GM21515 (cell line): Measurements from ENCODE around the gene IDH3B.
"Not testable (repeated sequence)": the region's sequence is repeated elsewhere in the genome, so short reads cannot be mapped to it uniquely, and the experiment has no call there.

ENCODE experiments used
- ATAC-seq: cut with Tn5 transposase; IDR thresholded peaks from one replicate; pipeline ENCODE4 v1.9.1; 2021; ENCODE audit not compliant: unreplicated experiment

Gene IDH3B

DNA sequence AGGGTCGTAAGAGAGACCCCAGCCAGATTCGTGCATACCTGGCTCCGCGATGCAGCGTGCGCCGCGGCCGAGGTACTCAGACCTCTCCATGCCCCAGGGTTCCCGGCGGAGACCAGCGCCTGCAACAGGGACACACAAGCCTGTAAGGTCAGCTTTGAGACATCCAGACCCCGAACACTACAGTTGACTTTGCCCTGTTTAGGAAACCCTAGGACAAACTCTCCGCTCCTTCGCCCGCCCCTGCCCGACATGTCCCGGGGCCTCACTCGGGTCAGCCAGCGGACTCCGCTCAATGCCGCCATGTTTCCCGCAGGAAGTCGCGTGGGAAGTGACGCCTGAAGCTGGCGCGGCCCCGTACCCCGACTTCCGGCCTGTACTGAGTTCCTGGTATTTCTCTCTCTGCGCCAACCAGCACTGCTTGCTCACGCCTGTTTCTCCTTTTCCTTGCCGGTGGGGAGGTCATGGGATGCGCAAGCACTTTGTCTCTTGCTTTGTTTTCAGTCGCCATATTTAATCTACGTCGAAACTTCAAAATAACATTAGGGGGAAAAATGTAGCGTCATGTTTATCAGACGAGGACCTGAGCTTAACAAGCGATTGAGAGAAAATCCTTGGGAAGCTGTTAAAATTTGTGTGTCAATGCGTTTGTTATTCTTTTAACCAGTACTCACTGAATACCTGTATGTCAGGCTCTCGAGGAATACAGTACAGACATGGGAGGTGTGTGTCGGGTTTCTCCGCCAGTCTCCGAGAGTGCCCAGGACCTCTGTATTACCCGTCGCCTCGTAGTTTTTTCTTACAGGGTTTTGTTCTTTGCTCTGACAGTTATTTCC, at the start of gene IDH3B:
Gene IDH3B, minus strand, starts transcription at position 330 of the 833 bp plus-strand sequence. Its CDS starts 28 bp downstream, at position 302.
- peak; percentile 71 for ATAC-seq

- ATAC-seq, result no peak
These were observed 49.3 kb upstream of the IDH3B start for GRCh38 chr20:2713285-2713684.

DNA sequence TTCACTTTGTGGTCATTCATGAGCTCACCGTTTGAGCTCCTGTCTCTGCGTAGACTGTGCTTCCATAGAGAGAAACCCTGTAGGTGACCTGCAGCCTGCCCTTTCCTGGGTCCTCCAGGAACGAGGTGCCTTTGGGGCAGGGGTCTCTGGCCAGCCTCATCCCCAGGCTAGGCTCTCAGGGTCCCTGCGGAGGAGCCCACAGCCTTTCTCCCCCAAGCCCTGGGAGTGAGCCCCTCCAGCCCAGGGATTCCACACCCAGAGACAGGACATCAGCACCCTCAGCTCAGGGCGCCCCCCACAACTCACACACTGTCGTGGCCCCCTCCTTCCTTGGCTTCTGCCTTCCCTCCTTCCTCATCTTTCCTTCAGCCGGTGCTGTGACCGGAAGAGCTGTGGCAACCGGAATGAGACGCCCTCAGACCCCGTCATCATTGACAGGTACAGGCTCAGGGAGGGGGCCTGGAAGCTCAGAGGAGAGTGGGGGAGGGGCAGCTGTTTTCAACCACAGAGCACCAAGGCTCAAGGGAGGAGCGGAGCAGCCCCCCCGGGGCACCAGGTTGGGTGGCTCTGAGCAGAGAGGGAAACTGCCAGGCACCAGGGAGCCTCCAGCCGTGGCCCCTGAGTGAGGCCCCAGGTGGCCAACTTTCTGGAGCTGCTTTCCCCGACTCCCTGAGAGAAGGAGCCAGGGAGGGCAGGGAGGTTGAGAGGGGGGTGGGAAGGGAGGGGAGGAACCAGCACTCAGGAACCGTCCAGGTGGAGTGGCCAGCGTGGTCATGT, 45.4 kb upstream of the IDH3B start:
- no peak for ATAC-seq

GRCh38 chr20:2708665-2709064, 44.6 kb upstream of the IDH3B start:
- no peak for ATAC-seq

GRCh38 chr20:2708073-2708415, 44.0 kb upstream of the IDH3B start:
- no peak for ATAC-seq

GRCh38 chr20:2707353-2708072, 43.5 kb upstream of the IDH3B start:
- ATAC-seq, result no peak

DNA sequence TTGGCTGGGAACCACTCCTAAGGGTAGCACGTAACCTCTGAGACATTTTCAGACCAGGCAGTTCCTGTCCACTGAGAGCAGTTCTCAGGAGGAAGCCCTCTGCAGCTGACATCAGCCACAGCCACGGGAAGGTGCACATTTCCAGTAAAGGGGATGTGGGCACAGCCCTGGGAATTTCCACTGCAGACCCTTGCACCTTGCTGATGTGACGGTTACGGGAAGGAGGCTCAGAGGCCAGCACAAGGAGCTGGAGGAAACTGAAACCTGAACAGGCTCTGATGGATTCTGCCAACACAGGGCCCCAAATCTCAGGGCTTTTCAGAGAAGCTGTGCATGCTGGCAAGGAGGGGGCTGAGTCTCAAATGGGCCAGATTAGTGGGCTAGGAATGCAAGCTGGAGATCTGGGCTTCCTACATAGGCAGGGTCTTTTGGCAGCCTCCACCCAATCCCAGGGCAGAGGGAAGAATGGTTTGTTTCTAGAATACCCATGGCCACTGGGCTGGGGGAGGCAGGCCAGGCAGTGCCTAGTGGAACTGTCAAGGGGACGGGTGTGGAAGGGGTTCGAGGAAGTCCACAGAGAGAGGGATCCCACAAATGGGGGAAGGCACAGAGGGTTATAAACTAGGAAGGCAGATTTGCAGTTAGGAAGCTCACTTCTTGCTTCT, 42.8 kb upstream of the IDH3B start:
- ATAC-seq, result no peak

DNA sequence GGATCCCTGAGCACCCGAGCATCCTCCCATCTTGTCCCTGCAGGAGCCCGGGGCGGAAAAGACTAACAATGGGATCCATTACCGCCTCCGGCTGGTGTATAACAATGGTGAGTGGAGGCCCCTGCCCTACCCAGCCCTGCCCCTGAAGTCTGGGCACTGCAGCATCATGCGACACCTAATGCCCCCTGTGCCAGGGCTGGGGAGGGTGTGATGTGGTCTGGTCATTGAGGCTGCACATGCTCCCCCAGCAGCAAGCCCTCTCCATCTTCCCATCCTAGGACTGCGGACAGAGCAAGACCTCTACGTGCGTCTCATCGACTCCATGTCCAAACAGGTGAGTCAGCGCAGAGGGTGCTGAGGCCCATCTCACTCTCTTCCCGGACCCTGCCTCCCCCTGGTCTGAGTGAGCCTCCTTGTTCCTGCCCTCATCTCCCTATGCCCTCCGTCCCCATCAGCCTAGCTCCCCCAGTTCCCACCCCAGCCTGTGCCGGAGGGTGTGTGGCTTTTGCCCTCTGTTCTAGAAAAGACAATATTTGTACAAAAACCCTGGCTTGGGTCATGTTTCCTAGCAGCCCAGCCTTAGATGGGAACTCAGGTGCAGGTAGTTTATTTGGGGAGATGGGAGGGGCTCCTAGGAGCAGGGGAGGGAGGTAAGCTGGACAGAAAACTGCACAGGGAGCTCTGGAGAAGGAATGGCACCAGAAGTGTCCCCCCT, 42.1 kb upstream of the IDH3B start:
- ATAC-seq, result no peak

DNA sequence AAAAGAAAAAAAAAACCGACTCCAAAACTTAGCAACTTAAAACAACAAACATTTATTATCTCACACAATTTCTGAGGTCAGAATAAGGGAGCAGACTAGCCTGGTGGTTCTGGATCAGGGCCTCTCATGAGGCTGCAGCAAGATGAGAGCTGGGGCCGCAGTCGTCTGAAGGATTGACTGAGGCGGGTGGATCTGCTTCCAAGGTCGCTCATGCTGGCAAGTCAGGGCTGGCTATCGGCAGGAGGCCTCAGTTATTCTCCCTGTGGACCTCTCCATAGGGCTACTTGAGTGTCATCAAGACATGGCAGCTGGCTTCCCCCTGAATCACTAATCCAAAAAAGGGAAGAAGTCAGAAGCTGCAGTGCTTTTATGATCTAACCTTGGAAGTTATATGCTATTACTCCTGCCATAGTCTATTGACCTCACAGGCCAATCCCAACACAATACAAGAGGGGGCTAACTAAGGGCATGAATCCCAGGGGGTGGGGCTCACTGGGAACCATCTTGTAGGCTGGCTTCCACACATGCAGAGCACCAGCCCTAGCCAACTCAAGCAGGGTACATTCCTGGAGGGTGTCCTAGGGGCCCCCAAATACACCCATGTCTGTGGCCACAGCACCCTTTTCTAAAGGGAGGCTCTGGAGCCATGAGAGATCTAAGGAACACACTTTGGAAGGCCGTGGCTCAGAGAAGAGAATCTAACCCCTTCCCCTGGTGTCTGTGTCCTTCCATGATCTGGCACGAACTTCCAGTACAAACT, 39.9 kb upstream of the IDH3B start:
- ATAC-seq, result no peak

GRCh38 chr20:2701671-2702081, 37.7 kb upstream of the IDH3B start:
- no peak for ATAC-seq

- no peak for ATAC-seq
These were observed 37.1 kb upstream of the IDH3B start for GRCh38 chr20:2700913-2701620.

DNA sequence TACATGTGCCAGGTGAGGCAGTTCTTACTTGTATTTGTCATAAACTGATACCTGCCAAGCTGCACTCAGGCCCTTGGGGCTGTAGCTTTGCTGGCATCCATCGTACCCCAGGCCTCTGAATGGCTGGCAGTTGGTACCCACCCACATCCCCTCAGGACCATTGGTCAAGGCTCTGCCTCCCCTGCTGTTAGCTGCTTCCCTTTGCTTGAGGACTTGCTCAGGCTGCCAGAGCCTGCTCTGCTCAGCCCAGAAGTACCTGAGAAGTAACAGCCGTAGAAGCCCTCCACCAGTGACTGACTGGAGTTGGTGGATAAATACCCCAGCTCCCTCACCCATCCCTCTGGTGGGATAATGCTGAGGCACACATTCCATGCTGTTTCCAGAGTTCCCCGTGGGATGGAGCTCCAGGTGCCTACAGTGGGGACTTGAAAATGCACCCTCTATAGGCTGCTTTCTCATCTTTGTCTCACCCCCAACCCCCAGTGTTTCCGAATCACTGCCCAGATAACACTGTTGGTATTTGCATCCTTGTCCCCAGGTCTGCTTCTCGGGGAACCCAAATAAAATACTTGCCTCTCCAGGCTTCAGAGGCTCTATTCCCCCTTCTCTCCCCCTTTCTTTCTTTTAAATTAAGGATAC, 35.9 kb upstream of the IDH3B start:
- no peak for ATAC-seq

DNA sequence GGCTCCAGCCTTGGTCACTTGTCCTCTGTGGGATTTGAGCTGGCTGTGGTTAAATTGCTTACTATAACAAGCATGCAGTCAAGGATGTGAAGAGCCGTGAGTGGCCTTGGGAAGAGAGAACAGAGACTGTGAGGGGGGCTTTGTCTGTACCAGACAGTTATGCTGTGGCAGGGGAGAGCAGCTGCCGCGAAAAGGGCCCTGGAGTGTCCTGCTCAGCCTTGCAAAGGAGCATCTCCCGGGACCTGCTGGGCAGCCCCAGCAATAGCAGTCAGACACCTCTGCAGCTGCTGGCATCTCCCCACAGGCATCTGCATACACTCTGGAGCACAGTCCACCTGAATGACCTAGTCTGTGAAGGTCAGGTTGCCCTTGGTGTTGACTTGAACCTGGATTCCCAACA, 34.9 kb upstream of the IDH3B start:
- no peak for ATAC-seq

GRCh38 chr20:2698186-2698817, 34.3 kb upstream of the IDH3B start:
- ATAC-seq, result no peak

GRCh38 chr20:2697768-2698167, 33.8 kb upstream of the IDH3B start:
- ATAC-seq, result no peak

- no peak for ATAC-seq
These were observed 32.6 kb upstream of the IDH3B start for GRCh38 chr20:2696646-2697045.

GRCh38 chr20:2695984-2696525, 32.0 kb upstream of the IDH3B start:
- not testable (repeated sequence) for ATAC-seq
